ENCODE results near the gene WDR27.
"Not testable (repeated sequence)": the region's sequence is repeated elsewhere in the genome, so short reads cannot be mapped to it uniquely, and the experiment has no call there.

WDR27 gene

GRCh38 chr6:169638915-169639314 is 62.9 kb downstream of the WDR27 start:
- no peak for DNase-seq

GRCh38 chr6:169638388-169638787 is 63.4 kb downstream of the WDR27 start:
- no peak for DNase-seq

- DNase-seq, result no peak
Observed at GRCh38 chr6:169635345-169635744, 66.5 kb downstream of the WDR27 start.

- DNase-seq, result no peak
Observed at GRCh38 chr6:169632841-169633240, 69.0 kb downstream of the WDR27 start.

- DNase-seq, result no peak
Observed at GRCh38 chr6:169629256-169629655, 72.6 kb downstream of the WDR27 start.

GRCh38 chr6:169627736-169628607 is 73.9 kb downstream of the WDR27 start:
- DNase-seq, result no peak

- no peak for DNase-seq
Observed at GRCh38 chr6:169626649-169627048, 75.2 kb downstream of the WDR27 start.

GRCh38 chr6:169626169-169626568 is 75.7 kb downstream of the WDR27 start:
- no peak for DNase-seq

- DNase-seq, result no peak
Observed at GRCh38 chr6:169625376-169625775, 76.5 kb downstream of the WDR27 start.

GRCh38 chr6:169624785-169625184 is 77.0 kb downstream of the WDR27 start:
- no peak for DNase-seq

- DNase-seq, result no peak
Observed at GRCh38 chr6:169623975-169624374, 77.9 kb downstream of the WDR27 start.

GRCh38 chr6:169623343-169623742 is 78.5 kb downstream of the WDR27 start:
- DNase-seq, result no peak

- no peak for DNase-seq
Observed at GRCh38 chr6:169622618-169623017, 79.2 kb downstream of the WDR27 start.

GRCh38 chr6:169621311-169621710 is 80.5 kb downstream of the WDR27 start:
- no peak for DNase-seq

GRCh38 chr6:169620171-169621130 is 81.4 kb downstream of the WDR27 start:
- DNase-seq, result no peak

GRCh38 chr6:169619650-169620049 is 82.2 kb downstream of the WDR27 start:
- no peak for DNase-seq

- no peak for DNase-seq
Observed at GRCh38 chr6:169618526-169619490, 83.0 kb downstream of the WDR27 start.

GRCh38 chr6:169617562-169617961 is 84.3 kb downstream of the WDR27 start:
- DNase-seq, result peak; percentile 50

GRCh38 chr6:169608609-169609008 is 93.2 kb downstream of the WDR27 start:
- DNase-seq, result not testable (repeated sequence)

- DNase-seq, result no peak
Observed at GRCh38 chr6:169604076-169604475, 97.8 kb downstream of the WDR27 start.

GRCh38 chr6:169601129-169601528 is 100.7 kb downstream of the WDR27 start:
- DNase-seq, result not testable (repeated sequence)

- no peak for DNase-seq
Observed at GRCh38 chr6:169592558-169592957, 109.3 kb downstream of the WDR27 start.
